A204.1 (cell line): ENCODE measurements around the gene CDAN1.
"Not testable (repeated sequence)": the region's sequence is repeated elsewhere in the genome, so short reads cannot be mapped to it uniquely, and the experiment has no call there.

Source experiments
- FAIRE-seq: peaks from 2 replicates; lab custom pipeline; 2012; peaks lifted over from hg19 to GRCh38; lab: Jason Lieb, UNC

Gene CDAN1

GRCh38 chr15:42705336-42705735 is 31.6 kb downstream of the CDAN1 start:
- no peak for FAIRE-seq

- no peak for FAIRE-seq
Measured at GRCh38 chr15:42704492-42704926, 32.4 kb downstream of the CDAN1 start.

- FAIRE-seq = no peak
Measured at GRCh38 chr15:42696626-42697025, 40.3 kb downstream of the CDAN1 start.

- FAIRE-seq = no peak
Measured at GRCh38 chr15:42695527-42696071, 41.3 kb downstream of the CDAN1 start.

GRCh38 chr15:42694398-42694797 is 42.5 kb downstream of the CDAN1 start:
- FAIRE-seq = no peak

- no peak for FAIRE-seq
Measured at GRCh38 chr15:42693942-42694341, 43.0 kb downstream of the CDAN1 start.

GRCh38 chr15:42693496-42693895 is 43.4 kb downstream of the CDAN1 start:
- no peak for FAIRE-seq

GRCh38 chr15:42692997-42693396 is 43.9 kb downstream of the CDAN1 start:
- no peak for FAIRE-seq

GRCh38 chr15:42692536-42692935 is 44.4 kb downstream of the CDAN1 start:
- FAIRE-seq = no peak

GRCh38 chr15:42691770-42692169 is 45.2 kb downstream of the CDAN1 start:
- no peak for FAIRE-seq

GRCh38 chr15:42691308-42691707 is 45.6 kb downstream of the CDAN1 start:
- FAIRE-seq = no peak

GRCh38 chr15:42688301-42688700 is 48.6 kb downstream of the CDAN1 start:
- no peak for FAIRE-seq

GRCh38 chr15:42687740-42688139 is 49.2 kb downstream of the CDAN1 start:
- FAIRE-seq = no peak

GRCh38 chr15:42686281-42686680 is 50.6 kb downstream of the CDAN1 start:
- no peak for FAIRE-seq

GRCh38 chr15:42681119-42681518 is 55.8 kb downstream of the CDAN1 start:
- no peak for FAIRE-seq

GRCh38 chr15:42680142-42680482 is 56.8 kb downstream of the CDAN1 start:
- FAIRE-seq = not testable (repeated sequence)

GRCh38 chr15:42679285-42680141 is 57.4 kb downstream of the CDAN1 start:
- no peak for FAIRE-seq

- FAIRE-seq = no peak
Measured at GRCh38 chr15:42675021-42675420, 61.9 kb downstream of the CDAN1 start.

- FAIRE-seq = no peak
Measured at GRCh38 chr15:42674472-42674871, 62.5 kb downstream of the CDAN1 start.
